HAP-1 (cell line): ENCODE measurements around the gene SLC25A22.
A peak's percentile ranks its signal among the peaks of the same experiment; 100 is the strongest.

Experiments used
- DNase-seq, 2 experiments: peaks; one replicate each; pipeline ENCODE4 v3.0.0-alpha.2; 2016 to 2020; ENCODE audit warnings: low spot score in 2 of 2
- H3K27me3 ChIP-seq: fragments of 250-450 bp; sonication (Bioruptor Pico); 2 replicates; pipeline ENCODE4 v1.5.1; 2020; ENCODE audit warnings: low read depth, mild to moderate bottlenecking, moderate library complexity
- H3K36me3 ChIP-seq: fragments of 250-450 bp; sonication (Bioruptor Pico); replicated peaks from 2 replicates; pipeline ENCODE4 v1.5.1; 2020; ENCODE audit warnings: mild to moderate bottlenecking
- H3K4me1 ChIP-seq: fragments of 250-450 bp; sonication (Bioruptor Pico); 2 replicates; pipeline ENCODE4 v1.5.1; 2020; ENCODE audit warnings: mild to moderate bottlenecking
- H3K4me3 ChIP-seq: fragments of 250-450 bp; sonication (Bioruptor Pico); 2 replicates; pipeline ENCODE4 v1.5.1; 2020; ENCODE audit warnings: mild to moderate bottlenecking, moderate library complexity
- H3K9me3 ChIP-seq: fragments of 250-450 bp; sonication (Bioruptor Pico); 2 replicates; pipeline ENCODE4 v1.5.1; 2020; ENCODE audit warnings: mild to moderate bottlenecking, moderate library complexity
- in situ Hi-C: fragments of 300-500 bp; cut with MboI; formaldehyde crosslinking; loops from 3 replicates; pipeline ENCODE4 v1.14.3; 2020; ENCODE audit warnings: low sequenced_read_pairs, inconsistent platforms, mixed read lengths

Gene SLC25A22

DNA sequence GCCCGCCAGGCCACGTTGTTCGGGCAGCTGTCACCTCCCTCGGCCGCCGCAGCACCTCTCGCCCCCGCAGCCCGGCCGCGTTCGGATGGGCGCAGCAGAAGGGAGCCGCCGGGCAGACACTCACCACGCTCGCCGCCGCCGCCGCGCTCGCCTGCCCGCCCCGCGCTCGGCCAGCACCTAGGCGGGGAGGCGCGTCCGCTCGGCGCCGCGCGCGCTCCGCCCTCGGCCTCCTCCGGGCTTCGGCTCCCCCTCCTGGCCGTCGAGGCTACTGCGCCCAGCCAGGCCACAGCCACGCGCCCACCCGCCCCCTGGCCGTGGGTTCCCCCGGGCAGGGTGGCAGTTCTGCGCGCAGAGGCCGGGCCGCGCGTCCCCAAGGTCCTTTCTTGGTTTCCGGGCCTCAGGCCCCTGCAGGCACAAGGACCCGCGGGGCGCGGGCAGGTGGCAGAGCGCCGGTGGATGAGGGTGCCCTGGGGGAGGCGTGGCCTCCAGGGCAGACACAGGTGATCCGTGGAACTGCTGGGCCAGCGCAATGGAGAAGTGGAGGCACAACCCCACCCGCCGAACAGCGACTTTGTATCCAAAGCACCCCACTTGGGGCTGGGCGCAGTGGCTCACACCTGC, at the start of gene SLC25A22:
TSS of gene SLC25A22 (minus strand) at position 189 of the 621 bp plus-strand sequence. CDS start 3,275 bp downstream, outside the sequence.
- Histone ChIP-seq H3K4me3 (peak within 1 kb of the TSS; percentile 80), H3K4me1 (peaks cover 12% of the 10 kb centered on the region), H3K36me3 (peaks cover 48% of the 10 kb centered on the region), H3K27me3 (no peaks in the 10 kb centered on the region), H3K9me3 (no peaks in the 10 kb centered on the region)
- peak; percentile 69 to 89 for DNase-seq
- in situ Hi-C loops: no loop called here

GRCh38 chr11:847876-848275, 49.8 kb upstream of the SLC25A22 start:
- in situ Hi-C loops: no loop called here
- Histone ChIP-seq H3K4me3 (no peak overlapping the region), H3K27me3 (no peaks in the 10 kb centered on the region), H3K36me3 (0 out of 2 replicates have a peak, but pooled peaks cover 3% of the 10 kb centered on the region), H3K9me3 (no peaks in the 10 kb centered on the region), H3K4me1 (peaks cover 6% of the 10 kb centered on the region)
- no peak for DNase-seq

DNA sequence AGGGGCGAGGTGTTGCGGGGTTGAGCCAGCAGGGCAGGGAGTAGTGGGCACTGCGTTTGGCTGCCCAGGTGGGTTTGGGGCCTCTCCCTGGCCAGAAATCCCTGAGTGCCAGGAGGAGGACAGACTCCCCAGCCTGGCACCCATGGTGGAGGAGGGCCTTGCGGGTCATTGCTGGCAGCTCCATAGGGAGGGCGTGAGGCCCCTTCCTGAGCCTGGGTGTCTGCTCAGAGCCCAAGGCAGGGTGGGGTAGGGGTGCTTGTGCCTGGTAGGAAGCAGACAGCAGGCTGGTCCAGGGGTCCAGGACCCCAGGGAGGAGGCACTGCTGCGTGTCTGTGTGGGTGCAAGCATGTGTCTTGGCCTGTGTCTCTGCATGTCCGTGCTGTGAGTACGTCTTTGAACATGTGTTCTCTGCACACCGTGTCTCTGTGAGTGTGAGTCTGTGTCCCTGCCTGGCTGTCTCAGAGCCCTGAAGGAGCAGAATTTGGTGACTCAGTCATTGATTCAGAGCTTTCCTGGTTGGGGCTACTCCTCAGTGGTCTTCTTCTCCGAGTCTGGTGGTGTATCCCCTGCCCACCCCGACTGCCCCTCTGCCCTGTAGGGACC, 48.5 kb upstream of the SLC25A22 start:
- Histone ChIP-seq H3K4me3 (no peak overlapping the region), H3K4me1 (peaks cover 6% of the 10 kb centered on the region), H3K36me3 (peaks cover 9% of the 10 kb centered on the region), H3K27me3 (no peaks in the 10 kb centered on the region), H3K9me3 (no peaks in the 10 kb centered on the region)
- in situ Hi-C loops: no loop called here
- DNase-seq: no peak

GRCh38 chr11:845872-846495, 47.9 kb upstream of the SLC25A22 start:
- H3K4me1 ChIP-seq: peaks cover 11% of the 10 kb centered on the region
- in situ Hi-C loops: no loop called here

GRCh38 chr11:844693-845644, 46.9 kb upstream of the SLC25A22 start:
- peaks cover 14% of the 10 kb centered on the region for H3K4me1 ChIP-seq
- peak; percentile 76 to 91 for DNase-seq
- in situ Hi-C loops: no loop called here
- H3K4me3 ChIP-seq: peak overlapping the region; percentile 89
- H3K9me3 ChIP-seq: no peaks in the 10 kb centered on the region
- H3K36me3 ChIP-seq: peaks cover 24% of the 10 kb centered on the region
- H3K27me3 ChIP-seq: no peaks in the 10 kb centered on the region

More at GRCh38 chr11:845872-846495, 47.9 kb upstream of the SLC25A22 start:
- H3K4me3 ChIP-seq: no peak overlapping the region
- DNase-seq: no peak
- peaks cover 14% of the 10 kb centered on the region for H3K36me3 ChIP-seq
- no peaks in the 10 kb centered on the region for H3K27me3 ChIP-seq
- no peaks in the 10 kb centered on the region for H3K9me3 ChIP-seq

- peaks cover 33% of the 10 kb centered on the region for H3K36me3 ChIP-seq
- in situ Hi-C loops: no loop called here
- peak overlapping the region; percentile 89 for H3K4me3 ChIP-seq
- H3K4me1 ChIP-seq: peaks cover 14% of the 10 kb centered on the region
- peak; percentile 79 to 89 for DNase-seq
- H3K27me3 ChIP-seq: no peaks in the 10 kb centered on the region
- no peaks in the 10 kb centered on the region for H3K9me3 ChIP-seq
Observed at GRCh38 chr11:843818-844692, 46.0 kb upstream of the SLC25A22 start.

DNA sequence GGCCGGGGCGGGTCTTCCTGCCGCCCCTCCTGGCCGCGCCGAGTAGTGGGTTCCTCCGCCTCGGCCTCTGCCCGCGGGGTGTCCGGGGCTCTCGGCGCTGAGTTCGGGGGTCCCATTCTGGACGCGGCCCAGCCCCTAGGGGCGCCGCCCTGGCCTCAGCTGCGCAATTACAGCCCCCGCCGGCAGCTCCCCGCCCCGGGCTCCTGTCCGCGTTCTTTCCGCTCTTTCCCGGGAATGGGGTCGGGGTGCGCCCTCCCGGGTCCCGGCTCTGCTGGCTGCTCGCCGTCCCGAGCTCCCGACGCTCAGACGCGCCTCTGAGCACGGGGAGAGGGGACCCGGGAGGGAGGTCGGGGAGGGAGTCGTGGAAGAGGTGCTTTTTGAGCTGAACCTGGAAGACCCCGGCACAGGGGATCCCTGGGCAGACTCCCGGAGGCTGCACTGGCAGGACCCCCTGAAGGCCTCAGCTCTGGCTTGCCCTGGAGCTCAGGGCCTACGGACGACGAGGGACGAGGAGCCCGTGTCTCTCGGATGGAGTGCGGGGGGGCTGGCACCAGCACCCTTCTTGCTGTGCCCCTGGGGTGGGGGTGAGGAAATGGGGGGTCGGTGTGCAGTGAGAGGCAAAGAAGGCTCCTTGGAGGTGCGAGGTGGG, 45.1 kb upstream of the SLC25A22 start:
- in situ Hi-C loops: no loop called here
- no peaks in the 10 kb centered on the region for H3K9me3 ChIP-seq
- no peaks in the 10 kb centered on the region for H3K27me3 ChIP-seq
- peaks cover 14% of the 10 kb centered on the region for H3K4me1 ChIP-seq
- H3K36me3 ChIP-seq: peaks cover 37% of the 10 kb centered on the region
- DNase-seq: peak in 1 of 2 experiments; percentile 45
- H3K4me3 ChIP-seq: peak overlapping the region; percentile 89

DNA sequence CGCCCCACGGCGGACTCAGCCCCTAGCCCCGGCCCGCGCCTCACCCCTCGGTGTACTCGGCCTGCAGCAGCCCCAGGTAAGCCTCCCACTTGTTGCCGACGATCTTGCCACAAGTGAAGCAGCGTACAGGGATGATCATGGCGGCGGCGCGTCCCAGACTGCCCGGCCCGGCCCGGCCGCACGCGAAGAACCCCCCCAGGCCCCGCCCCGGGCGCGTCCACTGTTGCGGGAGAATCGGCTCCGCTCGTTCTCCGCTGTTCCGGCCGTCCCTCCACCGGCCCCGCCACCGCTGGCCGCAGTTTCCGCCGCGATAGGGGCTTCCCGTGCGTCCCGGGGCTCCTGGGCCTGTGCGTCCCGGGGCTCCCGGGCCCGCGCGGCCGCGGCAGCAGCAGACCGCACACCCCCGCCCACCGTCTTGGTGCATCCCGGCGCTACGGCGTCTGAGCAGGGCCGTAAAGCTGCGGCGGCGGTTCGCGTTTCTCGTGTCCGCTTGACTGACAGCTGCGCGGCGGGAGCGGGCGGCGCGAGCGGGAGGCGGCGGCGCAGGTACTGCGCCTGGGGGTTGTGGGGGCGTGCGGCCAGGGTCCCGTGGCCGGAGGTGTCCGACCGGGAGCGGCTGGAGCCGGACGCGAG, 44.4 kb upstream of the SLC25A22 start, which contains the start of the genes POLR2L and TSPAN4:
TSS of gene POLR2L (minus strand) at position 160 of the 633 bp plus-strand sequence. CDS start at position 139, 21 bp downstream.
TSS of gene TSPAN4 (plus strand) at position 483 of the 633 bp plus-strand sequence. CDS start 7,453 bp downstream, outside the sequence.
- Histone ChIP-seq H3K4me3 (peak within 1 kb of the TSS; percentile 89), H3K9me3 (no peaks in the 10 kb centered on the region), H3K36me3 (peaks cover 43% of the 10 kb centered on the region), H3K27me3 (no peaks in the 10 kb centered on the region), H3K4me1 (peaks cover 14% of the 10 kb centered on the region)
- peak; percentile 82 to 94 for DNase-seq
- in situ Hi-C loops: no loop called here

GRCh38 chr11:841981-842369, 43.9 kb upstream of the SLC25A22 start:
- in situ Hi-C loops: no loop called here
- peak overlapping the region; percentile 89 for H3K4me3 ChIP-seq
- H3K4me1 ChIP-seq: peaks cover 14% of the 10 kb centered on the region
- H3K27me3 ChIP-seq: no peaks in the 10 kb centered on the region
- DNase-seq: no peak
- peaks cover 48% of the 10 kb centered on the region for H3K36me3 ChIP-seq
- H3K9me3 ChIP-seq: no peaks in the 10 kb centered on the region

DNA sequence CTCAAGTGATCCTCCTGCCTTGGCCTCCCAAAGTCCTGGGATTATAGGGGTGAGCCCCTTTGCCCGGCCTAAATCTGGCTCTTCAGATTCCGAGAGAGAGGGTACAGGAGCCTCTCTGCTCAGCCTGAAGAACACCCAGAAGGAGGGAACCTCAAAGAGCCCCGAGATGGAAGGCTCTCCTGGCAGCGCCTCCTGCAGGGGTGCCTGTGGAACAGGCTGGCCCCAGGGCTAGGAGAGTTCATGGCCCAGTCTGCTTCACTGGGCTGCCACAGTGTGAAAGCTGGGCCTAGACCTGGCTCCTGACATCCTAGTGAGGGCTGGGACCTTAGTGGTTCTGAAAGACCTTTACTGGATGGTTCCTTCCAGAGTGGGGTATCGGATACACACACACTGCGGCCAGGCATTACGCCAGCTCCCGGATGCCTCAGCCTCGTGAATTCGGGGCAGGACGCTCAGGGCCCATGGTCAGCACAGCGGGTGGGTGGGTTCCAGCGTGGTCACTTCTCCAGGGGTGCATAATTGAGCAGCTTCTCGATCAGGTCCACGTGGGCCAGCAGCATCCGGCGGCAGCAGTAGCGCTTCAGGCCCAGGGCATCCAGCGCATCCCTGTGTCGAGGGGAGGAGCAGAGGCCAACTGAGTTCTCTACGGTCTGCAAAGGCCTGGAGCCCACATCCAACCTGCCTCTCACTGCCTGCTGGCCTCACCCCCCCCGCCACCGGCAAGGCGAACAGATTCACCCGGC, 42.0 kb upstream of the SLC25A22 start:
- Histone ChIP-seq H3K9me3 (no peaks in the 10 kb centered on the region), H3K4me1 (peaks cover 13% of the 10 kb centered on the region), H3K4me3 (peak overlapping the region; percentile 89; the same call in 1 of the 2 replicates), H3K36me3 (peaks cover 63% of the 10 kb centered on the region), H3K27me3 (no peaks in the 10 kb centered on the region)
- no peak for DNase-seq
- in situ Hi-C loops: no loop called here

- in situ Hi-C loops: no loop called here
- H3K9me3 ChIP-seq: no peaks in the 10 kb centered on the region
- H3K4me1 ChIP-seq: peaks cover 17% of the 10 kb centered on the region
- H3K27me3 ChIP-seq: no peaks in the 10 kb centered on the region
- DNase-seq: no peak
- H3K36me3 ChIP-seq: peaks cover 66% of the 10 kb centered on the region
- H3K4me3 ChIP-seq: no peak overlapping the region
Observed at GRCh38 chr11:839280-839623, 41.2 kb upstream of the SLC25A22 start.
